ENCODE data around the gene VSTM4.

- TF ChIP-seq POLR2AphosphoS5 (IDR thresholded peaks at IDR 0.05; ENCODE audit: low read depth, low read length), result no peak
- TF ChIP-seq POLR2A (IDR thresholded peaks at IDR 0.05; ENCODE audit: low read depth, low read length), result no peak
- no peak for TF ChIP-seq TAF1 (IDR thresholded peaks at IDR 0.05; ENCODE audit: low read depth, low read length)
Observed at GRCh38 chr10:49143249-49143648, 27.9 kb upstream of the VSTM4 start.
